Right lobe of liver (tissue), 4 donors: ENCODE measurements around the gene PEX5.

Experiments
- POLR2A ChIP-seq: fragments of 450-650 bp; IDR thresholded peaks from one replicate; pipeline ENCODE4 v1.6.1; 2017; ENCODE audit warnings: antibody characterized with exemption, mild to moderate bottlenecking
- TF ChIP-seq, protein P1 (sequence below), 4 donors: fragments of 200-600 bp in 3 of 4; fragments of 450-650 bp in 1 of 4; IDR thresholded peaks; one replicate each; pipeline versions ENCODE4 v1.5.1 to v1.8.0; 2016 to 2022; ENCODE audit warnings: antibody characterized with exemption in 4 of 4, mild to moderate bottlenecking in 2 of 4
- donor health status: DM: no; HTN: no; CAD: no.
- donor health status: DM: no; HTN: no; CAD: no.
- donor health status: DM: no; HTN: yes; CAD: no.

DNA sequence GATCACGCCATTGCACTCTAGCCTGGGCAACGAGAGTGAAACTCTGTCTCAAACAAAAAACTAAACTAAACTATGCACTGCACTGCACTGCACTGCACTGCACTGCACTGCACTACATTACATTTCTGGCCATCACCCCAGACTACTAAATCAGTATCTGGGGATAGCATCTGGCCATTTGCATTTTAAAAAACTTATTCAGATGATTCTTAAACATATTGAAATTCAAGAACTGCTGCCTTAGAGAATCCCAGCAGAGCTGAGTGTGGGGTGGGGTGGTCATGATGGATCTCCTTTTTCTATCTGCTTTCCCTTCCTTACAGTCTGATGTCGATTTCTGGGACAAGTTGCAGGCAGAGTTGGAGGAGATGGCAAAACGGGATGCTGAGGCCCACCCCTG lies 13.6 kb downstream of the PEX5 start:
- TF ChIP-seq POLR2A, result no peak
- TF ChIP-seq, protein P1, sequence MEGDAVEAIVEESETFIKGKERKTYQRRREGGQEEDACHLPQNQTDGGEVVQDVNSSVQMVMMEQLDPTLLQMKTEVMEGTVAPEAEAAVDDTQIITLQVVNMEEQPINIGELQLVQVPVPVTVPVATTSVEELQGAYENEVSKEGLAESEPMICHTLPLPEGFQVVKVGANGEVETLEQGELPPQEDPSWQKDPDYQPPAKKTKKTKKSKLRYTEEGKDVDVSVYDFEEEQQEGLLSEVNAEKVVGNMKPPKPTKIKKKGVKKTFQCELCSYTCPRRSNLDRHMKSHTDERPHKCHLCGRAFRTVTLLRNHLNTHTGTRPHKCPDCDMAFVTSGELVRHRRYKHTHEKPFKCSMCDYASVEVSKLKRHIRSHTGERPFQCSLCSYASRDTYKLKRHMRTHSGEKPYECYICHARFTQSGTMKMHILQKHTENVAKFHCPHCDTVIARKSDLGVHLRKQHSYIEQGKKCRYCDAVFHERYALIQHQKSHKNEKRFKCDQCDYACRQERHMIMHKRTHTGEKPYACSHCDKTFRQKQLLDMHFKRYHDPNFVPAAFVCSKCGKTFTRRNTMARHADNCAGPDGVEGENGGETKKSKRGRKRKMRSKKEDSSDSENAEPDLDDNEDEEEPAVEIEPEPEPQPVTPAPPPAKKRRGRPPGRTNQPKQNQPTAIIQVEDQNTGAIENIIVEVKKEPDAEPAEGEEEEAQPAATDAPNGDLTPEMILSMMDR (IDR thresholded peaks at IDR 0.05), result no peak
